Activated CD4-positive, CD25-positive, alpha-beta regulatory T cell treated with anti-CD3 and anti-CD28 coated beads, Interleukin-2, amount 50 U/mL, for 16 hours (primary cell): ENCODE data around the gene CRACR2B.

Source experiments
- DNase-seq: peaks from one replicate; pipeline ENCODE4 v3.0.0-alpha.2; 2020; ENCODE audit warnings: low read depth, low spot score

Gene CRACR2B

GRCh38 chr11:838441-839279 is 10.9 kb downstream of the CRACR2B start:
- DNase-seq = no peak

- no peak for DNase-seq
Observed at GRCh38 chr11:839280-839623, 11.5 kb downstream of the CRACR2B start.

- no peak for DNase-seq
Observed at GRCh38 chr11:839875-840617, 12.3 kb downstream of the CRACR2B start.

- no peak for DNase-seq
Observed at GRCh38 chr11:841981-842369, 14.3 kb downstream of the CRACR2B start.

- DNase-seq = peak; percentile 78
Observed at GRCh38 chr11:842370-843002, 14.8 kb downstream of the CRACR2B start, which contains the start of the genes POLR2L and TSPAN4. Gene POLR2L (minus strand): TSS chr11:842529. CDS start chr11:842508, 21 bp downstream. Gene TSPAN4 (plus strand): TSS chr11:842852. CDS start chr11:850305, 7,453 bp downstream.

GRCh38 chr11:843086-843734 is 15.5 kb downstream of the CRACR2B start:
- no peak for DNase-seq

GRCh38 chr11:843818-844692 is 16.3 kb downstream of the CRACR2B start:
- no peak for DNase-seq

GRCh38 chr11:844693-845644 is 17.2 kb downstream of the CRACR2B start:
- no peak for DNase-seq

GRCh38 chr11:845872-846495 is 18.3 kb downstream of the CRACR2B start:
- DNase-seq = no peak

GRCh38 chr11:846496-847098 is 18.9 kb downstream of the CRACR2B start:
- DNase-seq = no peak

- DNase-seq = no peak
Observed at GRCh38 chr11:847876-848275, 20.2 kb downstream of the CRACR2B start.

GRCh38 chr11:848380-848931 is 20.7 kb downstream of the CRACR2B start:
- DNase-seq = no peak

GRCh38 chr11:849104-849824 is 21.5 kb downstream of the CRACR2B start:
- no peak for DNase-seq

- no peak for DNase-seq
Observed at GRCh38 chr11:849951-850774, 22.4 kb downstream of the CRACR2B start.

GRCh38 chr11:850775-851763 is 23.4 kb downstream of the CRACR2B start:
- DNase-seq = no peak

- DNase-seq = no peak
Observed at GRCh38 chr11:852762-853161, 25.0 kb downstream of the CRACR2B start.
